CD4-positive, alpha-beta T cell (primary cell): ENCODE measurements around the gene CADM4. TPM values are rescaled to one million over a fixed set of nuclear protein-coding genes. Genes with fewer than 3 reads are reported as not detected.

Experiments used
- ATAC-seq: fragments of 200-7000 bp; cut with Tn5 transposase; one replicate; pipeline ENCODE4 v1.10.0; 2022; ENCODE audit warnings: mild to moderate bottlenecking; ENCODE audit not compliant: poor library complexity
- CTCF ChIA-PET: fragments of 350-600 bp; sonication (Branson Sonifier 250); formaldehyde crosslinking; loops from one replicate; lab custom pipeline; 2021; ENCODE audit warnings: antibody characterized with exemption, inconsistent platforms; lab: Charles Lee
- POLR2A ChIA-PET: fragments of 350-600 bp; sonication (Branson Sonifier 250); formaldehyde crosslinking; loops from one replicate; lab custom pipeline; 2021; ENCODE audit warnings: antibody characterized with exemption, inconsistent platforms; lab: Charles Lee
- DNase-seq, 14 experiments: peaks; one replicate each; pipeline ENCODE4 v3.0.0-alpha.2; 2013 to 2020; ENCODE audit warnings: mixed read lengths in 2 of 14
- H3K27ac ChIP-seq, 2 donors: one replicate each; pipeline versions ENCODE4 v1.5.1 to v1.7.0; 2013; ENCODE audit warnings: low read length in 2 of 2, low read depth in 1 of 2, mild to moderate bottlenecking in 1 of 2
- H3K27me3 ChIP-seq, 2 experiments: 1 replicate in 1 of 2; 2 replicates in 1 of 2; pipeline versions ENCODE4 v1.6.1 to v1.7.0; 2013; ENCODE audit warnings: low read length in 2 of 2, control low read depth in 1 of 2, mild to moderate bottlenecking in 1 of 2, moderate library complexity in 1 of 2; ENCODE audit not compliant: insufficient read depth in 2 of 2, control insufficient read depth in 1 of 2
- H3K36me3 ChIP-seq: one replicate; pipeline ENCODE4 v1.6.1; 2013; ENCODE audit warnings: low read length, control low read depth; ENCODE audit not compliant: insufficient read depth
- H3K4me1 ChIP-seq: one replicate; pipeline ENCODE4 v1.6.1; 2013; ENCODE audit warnings: low read length, control low read depth; ENCODE audit not compliant: insufficient read depth
- H3K4me3 ChIP-seq: one replicate; pipeline ENCODE4 v1.5.1; 2013; ENCODE audit warnings: mild to moderate bottlenecking, low read length, moderate library complexity
- H3K9me3 ChIP-seq, 2 experiments: 1 replicate in 1 of 2; 2 replicates in 1 of 2; pipeline versions ENCODE4 v1.6.1 to v1.7.0; 2013; ENCODE audit warnings: low read length in 2 of 2, mild to moderate bottlenecking in 2 of 2, control low read depth in 1 of 2, moderate library complexity in 1 of 2; ENCODE audit not compliant: control insufficient read depth in 1 of 2, insufficient read depth in 1 of 2
- H3K27ac Mint-ChIP-seq: one replicate; pipeline ENCODE4 v1.8.0; 2020; ENCODE audit warnings: mixed read lengths
- H3K27me3 Mint-ChIP-seq: one replicate; pipeline ENCODE4 v1.8.0; 2021; ENCODE audit warnings: mixed read lengths
- H3K36me3 Mint-ChIP-seq: one replicate; pipeline ENCODE4 v1.8.0; 2021; ENCODE audit warnings: low read depth, mixed read lengths
- H3K4me1 Mint-ChIP-seq: one replicate; pipeline ENCODE4 v1.8.0; 2021; ENCODE audit warnings: low read depth, mixed read lengths
- H3K4me3 Mint-ChIP-seq: one replicate; pipeline ENCODE4 v1.8.0; 2020; ENCODE audit warnings: mild to moderate bottlenecking, mixed read lengths
- H3K9me3 Mint-ChIP-seq: one replicate; pipeline ENCODE4 v1.8.0; 2020; ENCODE audit warnings: mixed read lengths
- intact Hi-C, 2 experiments: fragments of 100-400 bp; cut with DNase I in 1 of 2; cut with micrococcal nuclease in 1 of 2; formaldehyde crosslinking; loops; one replicate each; pipeline versions ENCODE4 v1.15.1 to v1.9.0; 2023 to 2025; cut with DNase I, micrococcal nuclease
- total RNA-seq, 174 experiments: library from RNA in 2 of 174; stranded (reverse) in 2 of 174; gene quantifications; one replicate each; pipeline ENCODE4 v1.2.3 and lab custom pipeline; 2021 to 2026
- TF ChIP-seq, protein P1 (sequence below): fragments of 200-600 bp; IDR thresholded peaks from one replicate; pipeline ENCODE4 v1.8.0; 2022; ENCODE audit warnings: antibody characterized with exemption, mild to moderate bottlenecking

The CADM4 gene
- total RNA-seq, 2 experiments from 2014 or later: 0.28 to 0.36 TPM

DNA sequence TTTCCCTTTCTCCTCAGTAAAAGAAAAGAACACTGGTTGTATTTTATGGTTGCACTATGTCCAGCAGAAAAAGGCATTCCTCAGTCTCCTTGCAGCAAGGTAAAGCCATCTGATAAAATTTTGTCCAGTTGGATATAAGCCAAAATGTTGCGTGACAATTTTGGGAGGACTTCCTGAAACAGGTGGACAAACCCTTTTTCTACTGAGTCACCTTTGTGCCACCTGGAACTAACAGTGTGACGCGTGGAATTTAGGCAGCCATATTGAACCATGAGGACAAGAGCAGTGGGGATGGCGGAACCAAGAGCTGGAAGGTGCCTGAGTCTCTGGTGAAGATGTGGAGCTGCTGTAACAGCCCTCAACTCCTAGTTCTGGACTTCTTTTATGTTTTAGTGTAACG, 8.2 kb downstream of the CADM4 start:
- no peak overlapping the region for H3K27ac Mint-ChIP-seq
- Histone ChIP-seq H3K4me1 (peaks cover 4% of the 10 kb centered on the region), H3K4me3 (no peak overlapping the region), H3K27me3 (peaks cover 11 to 13% of the 10 kb centered on the region in 2 experiments), H3K27ac (no peak overlapping the region), H3K36me3 (no peaks in the 10 kb centered on the region), H3K9me3 (no peaks in the 10 kb centered on the region)
- intact Hi-C loops: loop anchor here in 1 of 2 experiments (5.0 kb wide), 1 partner anchor 81 kb away; no protein-coding TSS in a partner anchor
- H3K4me3 Mint-ChIP-seq: no peak overlapping the region
- H3K36me3 Mint-ChIP-seq: no peaks in the 10 kb centered on the region
- peaks cover 19% of the 10 kb centered on the region for H3K27me3 Mint-ChIP-seq
- POLR2A ChIA-PET: no interaction called here
- peaks cover 5% of the 10 kb centered on the region for H3K4me1 Mint-ChIP-seq
- TF ChIP-seq, protein P1, sequence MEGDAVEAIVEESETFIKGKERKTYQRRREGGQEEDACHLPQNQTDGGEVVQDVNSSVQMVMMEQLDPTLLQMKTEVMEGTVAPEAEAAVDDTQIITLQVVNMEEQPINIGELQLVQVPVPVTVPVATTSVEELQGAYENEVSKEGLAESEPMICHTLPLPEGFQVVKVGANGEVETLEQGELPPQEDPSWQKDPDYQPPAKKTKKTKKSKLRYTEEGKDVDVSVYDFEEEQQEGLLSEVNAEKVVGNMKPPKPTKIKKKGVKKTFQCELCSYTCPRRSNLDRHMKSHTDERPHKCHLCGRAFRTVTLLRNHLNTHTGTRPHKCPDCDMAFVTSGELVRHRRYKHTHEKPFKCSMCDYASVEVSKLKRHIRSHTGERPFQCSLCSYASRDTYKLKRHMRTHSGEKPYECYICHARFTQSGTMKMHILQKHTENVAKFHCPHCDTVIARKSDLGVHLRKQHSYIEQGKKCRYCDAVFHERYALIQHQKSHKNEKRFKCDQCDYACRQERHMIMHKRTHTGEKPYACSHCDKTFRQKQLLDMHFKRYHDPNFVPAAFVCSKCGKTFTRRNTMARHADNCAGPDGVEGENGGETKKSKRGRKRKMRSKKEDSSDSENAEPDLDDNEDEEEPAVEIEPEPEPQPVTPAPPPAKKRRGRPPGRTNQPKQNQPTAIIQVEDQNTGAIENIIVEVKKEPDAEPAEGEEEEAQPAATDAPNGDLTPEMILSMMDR: no peak
- H3K9me3 Mint-ChIP-seq: no peaks in the 10 kb centered on the region
- CTCF ChIA-PET: no interaction called here
- DNase-seq: no peak
- ATAC-seq: no peak

DNA sequence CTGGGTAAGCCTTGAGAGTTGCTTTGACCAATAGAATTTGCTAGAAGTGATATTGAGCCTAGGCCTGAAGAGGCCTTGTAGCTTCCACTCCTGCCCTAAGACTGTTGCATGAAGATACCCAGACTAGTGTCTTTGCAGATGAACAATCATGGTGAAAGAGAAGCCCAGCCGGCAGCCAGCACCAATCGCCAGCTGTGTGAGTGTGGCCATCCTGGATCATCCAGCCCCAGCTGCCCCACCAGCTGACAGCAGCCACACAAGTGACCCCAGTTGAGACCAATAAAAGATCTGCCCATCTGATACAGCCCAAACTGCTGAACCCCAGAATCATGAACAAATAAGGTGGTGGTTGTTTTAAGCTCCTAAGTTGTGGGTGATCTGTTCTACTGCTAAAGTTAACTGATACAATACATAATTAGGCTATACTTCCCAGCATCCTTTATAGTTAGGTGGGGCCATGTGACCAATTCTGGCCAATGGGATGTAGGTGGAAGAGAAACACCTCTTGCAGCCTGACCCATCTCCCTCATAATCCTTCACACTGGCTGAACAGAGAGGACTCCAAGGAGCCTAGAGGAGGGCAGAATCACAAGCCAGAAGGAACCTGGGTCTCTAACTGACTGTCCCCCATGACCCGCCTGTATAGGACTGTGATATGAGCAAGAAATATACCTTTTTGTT, 10.9 kb downstream of the CADM4 start:
- Mint-ChIP-seq H3K27ac (no peak overlapping the region), H3K4me3 (no peak overlapping the region), H3K4me1 (peaks cover 22% of the 10 kb centered on the region), H3K27me3 (peaks cover 15% of the 10 kb centered on the region), H3K36me3 (no peaks in the 10 kb centered on the region), H3K9me3 (no peaks in the 10 kb centered on the region)
- intact Hi-C loops: no loop called here
- TF ChIP-seq, protein P1: no peak
- ChIA-PET CTCF (no interaction called here), POLR2A (no interaction called here)
- Histone ChIP-seq H3K4me1 (peaks cover 18% of the 10 kb centered on the region), H3K27ac (no peak overlapping the region), H3K36me3 (no peaks in the 10 kb centered on the region), H3K4me3 (no peak overlapping the region), H3K9me3 (peaks cover 0 to 4% of the 10 kb centered on the region in 2 experiments), H3K27me3 (peaks cover 0 to 6% of the 10 kb centered on the region in 2 experiments)
- DNase-seq: no peak
- no peak for ATAC-seq

GRCh38 chr19:43626838-43627237, 12.8 kb downstream of the CADM4 start:
- H3K36me3 ChIP-seq: no peaks in the 10 kb centered on the region
- Mint-ChIP-seq H3K4me3 (no peak overlapping the region), H3K9me3 (no peaks in the 10 kb centered on the region), H3K27me3 (peaks cover 7% of the 10 kb centered on the region), H3K27ac (no peak overlapping the region), H3K4me1 (peaks cover 23% of the 10 kb centered on the region), H3K36me3 (no peaks in the 10 kb centered on the region)
- no peak for ATAC-seq
- TF ChIP-seq, protein P1: no peak
- peaks cover 0 to 6% of the 10 kb centered on the region in 2 experiments for H3K27me3 ChIP-seq
- POLR2A ChIA-PET: interaction anchor here (0.8 to 1.2 kb wide), 2 partner anchors 42 to 127 kb away, joined by 3 to 5 read pairs; no protein-coding TSS in a partner anchor
- peaks cover 18% of the 10 kb centered on the region for H3K4me1 ChIP-seq
- CTCF ChIA-PET: interaction anchor here (1.3 kb wide), 1 partner anchor 72 kb away, joined by 4 read pairs; no protein-coding TSS in a partner anchor
- intact Hi-C loops: no loop called here
- no peak overlapping the region for H3K27ac ChIP-seq
- no peak for DNase-seq
- H3K9me3 ChIP-seq: peaks cover 0 to 4% of the 10 kb centered on the region in 2 experiments
- H3K4me3 ChIP-seq: no peak overlapping the region
